GOT3 (cell line): ENCODE measurements around the gene TMED7.

ENCODE experiments used
- DNase-seq: peaks from one replicate; lab custom pipeline; 2025; ENCODE audit warnings: mixed read lengths; lab: John Stamatoyannopoulos, UW

Gene TMED7

GRCh38 chr5:115583474-115583873 is 42.4 kb downstream of the TMED7 start:
- DNase-seq: no peak

GRCh38 chr5:115580941-115581340 is 44.9 kb downstream of the TMED7 start:
- no peak for DNase-seq

GRCh38 chr5:115579747-115580173 is 46.1 kb downstream of the TMED7 start:
- DNase-seq: no peak

GRCh38 chr5:115579216-115579615 is 46.6 kb downstream of the TMED7 start:
- DNase-seq: no peak

- no peak for DNase-seq
Measured at GRCh38 chr5:115578657-115579056, 47.2 kb downstream of the TMED7 start.

- DNase-seq: no peak
Measured at GRCh38 chr5:115577741-115578140, 48.1 kb downstream of the TMED7 start.

GRCh38 chr5:115577329-115577728 is 48.5 kb downstream of the TMED7 start:
- no peak for DNase-seq

GRCh38 chr5:115575167-115576070 is 50.4 kb downstream of the TMED7 start:
- DNase-seq: no peak

GRCh38 chr5:115573133-115573532 is 52.7 kb downstream of the TMED7 start:
- DNase-seq: no peak

- DNase-seq: no peak
Measured at GRCh38 chr5:115571441-115571878, 54.4 kb downstream of the TMED7 start.

- DNase-seq: no peak
Measured at GRCh38 chr5:115568668-115569067, 57.2 kb downstream of the TMED7 start.

- DNase-seq: no peak
Measured at GRCh38 chr5:115565233-115565632, 60.6 kb downstream of the TMED7 start.
